ENCODE data around the gene NLRP9. TPM values are rescaled to one million over a fixed set of nuclear protein-coding genes. Genes with fewer than 3 reads are reported as not detected.

The NLRP9 gene
- total and polyA plus RNA-seq, 2 of the 13 experiments (the other 11 are each of a cell fraction or from before 2014, with no cell fraction given) = not detected

DNA sequence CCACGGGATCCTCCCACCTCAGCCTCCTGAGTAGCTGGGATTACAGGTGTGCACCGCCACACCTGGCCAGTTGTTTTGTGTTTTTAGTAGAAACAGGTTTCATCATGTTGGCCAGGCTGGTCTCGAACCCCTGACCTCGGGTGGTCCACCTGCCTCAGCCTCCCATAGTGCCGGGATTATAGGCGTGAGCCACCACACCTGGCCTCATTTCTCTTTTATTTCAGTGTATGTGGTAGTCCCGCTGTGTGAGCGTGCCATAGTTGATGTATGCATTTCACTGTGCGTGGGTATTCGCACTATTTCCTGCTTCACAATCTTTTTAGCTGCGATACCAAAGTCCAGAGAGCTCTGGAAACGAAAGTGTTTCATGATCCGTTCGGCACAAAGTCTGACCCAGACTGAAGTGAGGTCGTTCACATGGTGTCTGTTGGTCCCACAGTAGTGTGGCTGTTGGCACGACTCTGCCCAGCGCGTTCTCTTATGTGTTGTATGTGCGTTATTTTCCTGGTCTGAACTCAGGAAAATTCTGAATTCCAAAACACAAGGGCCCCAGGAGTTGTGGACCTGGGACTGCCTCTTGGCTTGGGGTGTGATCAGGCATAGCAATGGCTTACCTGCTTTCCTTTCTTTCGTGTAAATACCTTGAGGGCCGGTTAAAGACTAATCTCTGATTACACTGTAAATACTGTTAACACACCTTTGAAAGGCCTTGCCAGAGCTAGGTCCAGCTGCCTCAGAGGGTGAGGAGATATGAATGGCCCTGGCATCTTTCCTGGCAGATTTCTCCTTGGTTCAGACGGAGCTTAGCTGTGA lies 54.5 kb downstream of the NLRP9 start (continued):
- TF ChIP-seq ZNF550 (CRISPR knock-in tag; IDR thresholded peaks at IDR 0.05; ENCODE audit: borderline replicate concordance) (no peak), ZC3H13 (CRISPR knock-in tag; IDR thresholded peaks at IDR 0.05) (no peak), ATF7 (IDR thresholded peaks at IDR 0.05) (no peak), ATF7 (CRISPR knock-in tag; IDR thresholded peaks at IDR 0.05) (0 out of 2 replicates have a peak, but pooled peaks have one; percentile 33), NCOR1 (IDR thresholded peaks at IDR 0.05; ENCODE audit: borderline replicate concordance, low read length) (peak; percentile 86), MBNL3 (CRISPR knock-in tag; conservative IDR thresholded peaks at IDR 0.05) (no peak), ZNF567 (CRISPR knock-in tag; IDR thresholded peaks at IDR 0.05; ENCODE audit: borderline replicate concordance) (0 out of 2 replicates have a peak, but pooled peaks have one; percentile 43), ZNF296 (CRISPR knock-in tag; conservative IDR thresholded peaks at IDR 0.05) (no peak), ELF1 (CRISPR knock-in tag; IDR thresholded peaks at IDR 0.05) (peak; percentile 57; the same call in 1 of the 2 replicates), IKZF5 (CRISPR knock-in tag; IDR thresholded peaks at IDR 0.05) (no peak), KLF15 (CRISPR knock-in tag; IDR thresholded peaks at IDR 0.05; ENCODE audit: borderline replicate concordance) (no peak), MEIS2 (CRISPR knock-in tag; IDR thresholded peaks at IDR 0.05) (no peak), NFE2 (CRISPR knock-in tag; IDR thresholded peaks at IDR 0.05) (no peak), SETDB1 (CRISPR knock-in tag; IDR thresholded peaks at IDR 0.05; ENCODE audit: borderline replicate concordance) (no peak), STAG1 (CRISPR knock-in tag; IDR thresholded peaks at IDR 0.05) (no peak)
- TF ChIP-seq, protein P1, sequence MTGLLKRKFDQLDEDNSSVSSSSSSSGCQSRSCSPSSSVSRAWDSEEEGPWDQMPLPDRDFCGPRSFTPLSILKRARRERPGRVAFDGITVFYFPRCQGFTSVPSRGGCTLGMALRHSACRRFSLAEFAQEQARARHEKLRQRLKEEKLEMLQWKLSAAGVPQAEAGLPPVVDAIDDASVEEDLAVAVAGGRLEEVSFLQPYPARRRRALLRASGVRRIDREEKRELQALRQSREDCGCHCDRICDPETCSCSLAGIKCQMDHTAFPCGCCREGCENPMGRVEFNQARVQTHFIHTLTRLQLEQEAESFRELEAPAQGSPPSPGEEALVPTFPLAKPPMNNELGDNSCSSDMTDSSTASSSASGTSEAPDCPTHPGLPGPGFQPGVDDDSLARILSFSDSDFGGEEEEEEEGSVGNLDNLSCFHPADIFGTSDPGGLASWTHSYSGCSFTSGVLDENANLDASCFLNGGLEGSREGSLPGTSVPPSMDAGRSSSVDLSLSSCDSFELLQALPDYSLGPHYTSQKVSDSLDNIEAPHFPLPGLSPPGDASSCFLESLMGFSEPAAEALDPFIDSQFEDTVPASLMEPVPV (CRISPR knock-in tag; IDR thresholded peaks at IDR 0.05) = peak; percentile 64; the same call in 1 of the 2 replicates
- TF ChIP-seq, protein P2, sequence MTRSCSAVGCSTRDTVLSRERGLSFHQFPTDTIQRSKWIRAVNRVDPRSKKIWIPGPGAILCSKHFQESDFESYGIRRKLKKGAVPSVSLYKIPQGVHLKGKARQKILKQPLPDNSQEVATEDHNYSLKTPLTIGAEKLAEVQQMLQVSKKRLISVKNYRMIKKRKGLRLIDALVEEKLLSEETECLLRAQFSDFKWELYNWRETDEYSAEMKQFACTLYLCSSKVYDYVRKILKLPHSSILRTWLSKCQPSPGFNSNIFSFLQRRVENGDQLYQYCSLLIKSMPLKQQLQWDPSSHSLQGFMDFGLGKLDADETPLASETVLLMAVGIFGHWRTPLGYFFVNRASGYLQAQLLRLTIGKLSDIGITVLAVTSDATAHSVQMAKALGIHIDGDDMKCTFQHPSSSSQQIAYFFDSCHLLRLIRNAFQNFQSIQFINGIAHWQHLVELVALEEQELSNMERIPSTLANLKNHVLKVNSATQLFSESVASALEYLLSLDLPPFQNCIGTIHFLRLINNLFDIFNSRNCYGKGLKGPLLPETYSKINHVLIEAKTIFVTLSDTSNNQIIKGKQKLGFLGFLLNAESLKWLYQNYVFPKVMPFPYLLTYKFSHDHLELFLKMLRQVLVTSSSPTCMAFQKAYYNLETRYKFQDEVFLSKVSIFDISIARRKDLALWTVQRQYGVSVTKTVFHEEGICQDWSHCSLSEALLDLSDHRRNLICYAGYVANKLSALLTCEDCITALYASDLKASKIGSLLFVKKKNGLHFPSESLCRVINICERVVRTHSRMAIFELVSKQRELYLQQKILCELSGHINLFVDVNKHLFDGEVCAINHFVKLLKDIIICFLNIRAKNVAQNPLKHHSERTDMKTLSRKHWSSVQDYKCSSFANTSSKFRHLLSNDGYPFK (CRISPR knock-in tag; IDR thresholded peaks at IDR 0.05; ENCODE audit: borderline replicate concordance) = no peak; the same call in 1 of the 2 replicates
- TF ChIP-seq, protein P3, sequence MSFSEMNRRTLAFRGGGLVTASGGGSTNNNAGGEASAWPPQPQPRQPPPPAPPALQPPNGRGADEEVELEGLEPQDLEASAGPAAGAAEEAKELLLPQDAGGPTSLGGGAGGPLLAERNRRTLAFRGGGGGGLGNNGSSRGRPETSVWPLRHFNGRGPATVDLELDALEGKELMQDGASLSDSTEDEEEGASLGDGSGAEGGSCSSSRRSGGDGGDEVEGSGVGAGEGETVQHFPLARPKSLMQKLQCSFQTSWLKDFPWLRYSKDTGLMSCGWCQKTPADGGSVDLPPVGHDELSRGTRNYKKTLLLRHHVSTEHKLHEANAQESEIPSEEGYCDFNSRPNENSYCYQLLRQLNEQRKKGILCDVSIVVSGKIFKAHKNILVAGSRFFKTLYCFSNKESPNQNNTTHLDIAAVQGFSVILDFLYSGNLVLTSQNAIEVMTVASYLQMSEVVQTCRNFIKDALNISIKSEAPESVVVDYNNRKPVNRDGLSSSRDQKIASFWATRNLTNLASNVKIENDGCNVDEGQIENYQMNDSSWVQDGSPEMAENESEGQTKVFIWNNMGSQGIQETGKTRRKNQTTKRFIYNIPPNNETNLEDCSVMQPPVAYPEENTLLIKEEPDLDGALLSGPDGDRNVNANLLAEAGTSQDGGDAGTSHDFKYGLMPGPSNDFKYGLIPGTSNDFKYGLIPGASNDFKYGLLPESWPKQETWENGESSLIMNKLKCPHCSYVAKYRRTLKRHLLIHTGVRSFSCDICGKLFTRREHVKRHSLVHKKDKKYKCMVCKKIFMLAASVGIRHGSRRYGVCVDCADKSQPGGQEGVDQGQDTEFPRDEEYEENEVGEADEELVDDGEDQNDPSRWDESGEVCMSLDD (CRISPR knock-in tag; IDR thresholded peaks at IDR 0.05; ENCODE audit: borderline replicate concordance) = no peak
- TF ChIP-seq, protein P4, sequence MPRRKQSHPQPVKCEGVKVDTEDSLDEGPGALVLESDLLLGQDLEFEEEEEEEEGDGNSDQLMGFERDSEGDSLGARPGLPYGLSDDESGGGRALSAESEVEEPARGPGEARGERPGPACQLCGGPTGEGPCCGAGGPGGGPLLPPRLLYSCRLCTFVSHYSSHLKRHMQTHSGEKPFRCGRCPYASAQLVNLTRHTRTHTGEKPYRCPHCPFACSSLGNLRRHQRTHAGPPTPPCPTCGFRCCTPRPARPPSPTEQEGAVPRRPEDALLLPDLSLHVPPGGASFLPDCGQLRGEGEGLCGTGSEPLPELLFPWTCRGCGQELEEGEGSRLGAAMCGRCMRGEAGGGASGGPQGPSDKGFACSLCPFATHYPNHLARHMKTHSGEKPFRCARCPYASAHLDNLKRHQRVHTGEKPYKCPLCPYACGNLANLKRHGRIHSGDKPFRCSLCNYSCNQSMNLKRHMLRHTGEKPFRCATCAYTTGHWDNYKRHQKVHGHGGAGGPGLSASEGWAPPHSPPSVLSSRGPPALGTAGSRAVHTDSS (CRISPR knock-in tag; conservative IDR thresholded peaks at IDR 0.05) = no peak
